GM12878 (cell line): ENCODE data around the gene USP21. TPM values are rescaled to one million over a fixed set of nuclear protein-coding genes. Genes with fewer than 3 reads are reported as not detected.

Experiments
- CBX5 ChIP-seq: sonication (generic); IDR thresholded peaks from 2 replicates; pipeline ENCODE4 v1.6.1; 2016; ENCODE audit warnings: low read depth, moderate library complexity, mild to moderate bottlenecking, inconsistent platforms
- CEBPZ ChIP-seq: fragments of 150-350 bp; IDR thresholded peaks from 2 replicates; pipeline ENCODE4 v1.6.1; 2016; ENCODE audit warnings: low read depth, low read length
- E2F8 ChIP-seq: fragments of 450-650 bp; IDR thresholded peaks from 2 replicates; pipeline ENCODE4 v1.6.1; 2018; ENCODE audit warnings: mild to moderate bottlenecking, low read depth, moderate library complexity; ENCODE audit not compliant: partially characterized antibody
- MTA2 ChIP-seq: fragments of 450-650 bp; IDR thresholded peaks from 2 replicates; pipeline ENCODE4 v1.6.1; 2016; ENCODE audit warnings: low read depth, mild to moderate bottlenecking, moderate library complexity
- NFIC ChIP-seq: IDR thresholded peaks from 2 replicates; pipeline ENCODE4 v1.6.1; 2012; ENCODE audit warnings: low read depth, mild to moderate bottlenecking, inconsistent platforms, low read length, moderate library complexity
- NFYB ChIP-seq: IDR thresholded peaks from 2 replicates; pipeline ENCODE4 v1.6.1; 2011; ENCODE audit warnings: low read depth, mild to moderate bottlenecking, low read length, improper control_type of control experiment, moderate library complexity; ENCODE audit not compliant: insufficient read depth
- NKRF ChIP-seq: fragments of 450-650 bp; conservative IDR thresholded peaks from 2 replicates; pipeline ENCODE4 v1.6.1; 2017; ENCODE audit warnings: mild to moderate bottlenecking, moderate library complexity
- PRDM15 ChIP-seq: fragments of 450-650 bp; formaldehyde crosslinking; IDR thresholded peaks from 2 replicates; pipeline ENCODE4 v1.4.0; 2020; ENCODE audit warnings: mild to moderate bottlenecking, moderate library complexity
- RELA ChIP-seq: fragments of 450-650 bp; IDR thresholded peaks from 2 replicates; pipeline ENCODE4 v1.8.0; 2014; ENCODE audit warnings: borderline replicate concordance; ENCODE audit not compliant: partially characterized antibody
- SIN3A ChIP-seq: IDR thresholded peaks from 2 replicates; pipeline ENCODE4 v1.6.1; 2012; ENCODE audit warnings: low read depth, low read length, improper control_type of control experiment
- SMAD1 ChIP-seq: fragments of 450-650 bp; IDR thresholded peaks from 2 replicates; pipeline ENCODE4 v1.6.1; 2018; ENCODE audit warnings: mild to moderate bottlenecking, low read depth; ENCODE audit not compliant: partially characterized antibody
- SP1 ChIP-seq: IDR thresholded peaks from one replicate; pipeline ENCODE4 v1.6.1; 2011; ENCODE audit warnings: low read depth, low read length
- SUZ12 ChIP-seq: fragments of 200-600 bp; sonication (generic); IDR thresholded peaks from one replicate; pipeline ENCODE4 v1.6.1; 2018; ENCODE audit warnings: antibody characterized with exemption, mild to moderate bottlenecking; ENCODE audit not compliant: unreplicated experiment
- TCF12 ChIP-seq: IDR thresholded peaks from 2 replicates; pipeline ENCODE4 v1.6.1; 2011; ENCODE audit warnings: low read depth, mild to moderate bottlenecking, low read length
- YBX1 ChIP-seq: fragments of 450-650 bp; IDR thresholded peaks from 2 replicates; pipeline ENCODE4 v1.6.1; 2016; ENCODE audit warnings: antibody characterized with exemption
- ZNF217 ChIP-seq: fragments of 450-650 bp; IDR thresholded peaks from 2 replicates; pipeline ENCODE4 v1.6.1; 2017; ENCODE audit warnings: antibody characterized with exemption, mild to moderate bottlenecking
- ZNF24 ChIP-seq: fragments of 450-650 bp; IDR thresholded peaks from 2 replicates; pipeline ENCODE4 v1.6.1; 2017; ENCODE audit warnings: antibody characterized with exemption, mild to moderate bottlenecking
- ZSCAN29 ChIP-seq: fragments of 450-650 bp; IDR thresholded peaks from 2 replicates; pipeline ENCODE4 v1.6.1; 2017; ENCODE audit warnings: mild to moderate bottlenecking, moderate library complexity
- polyA plus RNA-seq, 11 experiments: library from polyadenylated mRNA; depleted of rRNA in 4 of 11; unstranded in 6 of 11; stranded (reverse) in 5 of 11; fragments of >200 nt; fragmentation: Nextera tagmentation in 4 of 11; fragmentation: Illumina TruSeq in 1 of 11; extraction: Ambion mirVana in 4 of 11; extraction: Trizol in 1 of 11; gene quantifications; 1 replicate in 1 of 11; 2 replicates in 10 of 11; pipeline versions ENCODE4 v1.2.1 to v1.2.3, GENCODE V29; 2011 to 2016; ENCODE audit warnings: inconsistent platforms in 2 of 11, missing spikeins in 2 of 11, low read depth in 1 of 11
- total RNA-seq, 4 experiments: library from RNA; depleted of rRNA in 3 of 4; stranded (reverse); fragments of >200 nt in 3 of 4; fragmentation: Illumina TruSeq in 1 of 4; extraction: Trizol in 1 of 4; gene quantifications; 2 replicates each; pipeline versions ENCODE4 v1.2.1 to v1.2.3, GENCODE V29; 2013 to 2021

USP21 gene
- total and polyA plus RNA-seq, 10 of the 15 experiments (the other 5 are each of a cell fraction or from before 2014, with no cell fraction given), result 3.2 to 28.6 (median 16.6) TPM

- no peak for TF ChIP-seq NFYB
- peak; percentile 46; the same call in 1 of the 2 replicates for TF ChIP-seq NKRF
- no peak for TF ChIP-seq CBX5
- TF ChIP-seq RELA, result peak; percentile 74
- peak; percentile 48; the same call in 1 of the 2 replicates for TF ChIP-seq NFIC
- TF ChIP-seq YBX1, result no peak
- 0 out of 2 replicates have a peak, but pooled peaks have one; percentile 38 for TF ChIP-seq TCF12
- TF ChIP-seq E2F8, result peak; percentile 92
- no peak for TF ChIP-seq ZSCAN29
- no peak for TF ChIP-seq ZNF24
- no peak for TF ChIP-seq SMAD1
- no peak for TF ChIP-seq SP1
- no peak for TF ChIP-seq CEBPZ
- 0 out of 2 replicates have a peak, but pooled peaks have one; percentile 13 for TF ChIP-seq MTA2
- TF ChIP-seq SIN3A, result peak; percentile 87
- no peak for TF ChIP-seq ZNF217
- TF ChIP-seq PRDM15 (CRISPR knock-in tag), result no peak
- TF ChIP-seq SUZ12, result no peak
Observed at GRCh38 chr1:161153682-161154337, 5.5 kb upstream of the USP21 start, which contains the start of gene UFC1 (continued).
